ENCODE measurements around the gene XXYLT1.

Gene XXYLT1

DNA sequence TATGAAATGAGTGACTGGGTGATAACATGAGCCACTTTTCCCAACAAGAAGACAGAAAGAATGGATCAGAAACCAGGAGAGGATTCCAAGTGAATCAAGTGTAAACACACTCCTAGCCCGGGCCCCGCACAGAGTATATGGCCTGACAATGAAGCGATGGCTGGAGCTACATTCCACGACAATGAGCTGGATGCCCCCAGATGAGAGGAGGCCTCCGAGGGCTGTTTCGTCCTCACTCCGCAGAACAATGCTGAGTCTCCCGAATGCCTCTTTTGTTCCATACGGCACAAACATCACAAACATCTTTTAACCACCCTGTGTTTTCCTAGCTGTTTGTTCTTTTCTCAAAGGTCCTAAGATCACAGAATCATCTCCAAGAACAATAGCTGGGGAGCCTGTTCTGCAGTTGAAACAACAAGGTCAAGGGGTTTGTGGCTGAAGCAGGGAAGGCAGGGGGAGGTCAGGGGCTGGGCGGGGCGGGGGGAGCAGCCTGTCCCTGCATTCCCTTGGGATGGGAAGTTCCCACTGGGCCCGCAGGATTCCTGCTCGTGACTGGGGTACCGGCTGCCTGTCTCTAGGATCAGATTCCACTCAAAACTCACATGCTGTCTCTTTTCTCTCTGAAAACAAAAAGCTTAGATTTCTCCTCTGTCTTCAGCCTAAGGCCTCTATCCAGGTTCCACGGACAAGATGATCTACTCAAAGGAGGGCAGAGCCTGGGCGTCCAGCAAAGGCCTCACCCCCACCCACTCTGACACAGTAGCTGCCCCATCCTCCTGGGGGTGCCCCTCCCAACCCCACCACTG is 151.3 kb downstream of the XXYLT1 start:
- H2AFZ ChIP-seq (ENCODE audit: low read length) = no peak overlapping the region
- H3F3A ChIP-seq (ENCODE audit: insufficient read depth, low read length) = no peaks in the 10 kb centered on the region
- TF ChIP-seq EZH2 (IDR thresholded peaks at IDR 0.05; ENCODE audit: borderline replicate concordance, low read length) = no peak
- TF ChIP-seq, protein P1, sequence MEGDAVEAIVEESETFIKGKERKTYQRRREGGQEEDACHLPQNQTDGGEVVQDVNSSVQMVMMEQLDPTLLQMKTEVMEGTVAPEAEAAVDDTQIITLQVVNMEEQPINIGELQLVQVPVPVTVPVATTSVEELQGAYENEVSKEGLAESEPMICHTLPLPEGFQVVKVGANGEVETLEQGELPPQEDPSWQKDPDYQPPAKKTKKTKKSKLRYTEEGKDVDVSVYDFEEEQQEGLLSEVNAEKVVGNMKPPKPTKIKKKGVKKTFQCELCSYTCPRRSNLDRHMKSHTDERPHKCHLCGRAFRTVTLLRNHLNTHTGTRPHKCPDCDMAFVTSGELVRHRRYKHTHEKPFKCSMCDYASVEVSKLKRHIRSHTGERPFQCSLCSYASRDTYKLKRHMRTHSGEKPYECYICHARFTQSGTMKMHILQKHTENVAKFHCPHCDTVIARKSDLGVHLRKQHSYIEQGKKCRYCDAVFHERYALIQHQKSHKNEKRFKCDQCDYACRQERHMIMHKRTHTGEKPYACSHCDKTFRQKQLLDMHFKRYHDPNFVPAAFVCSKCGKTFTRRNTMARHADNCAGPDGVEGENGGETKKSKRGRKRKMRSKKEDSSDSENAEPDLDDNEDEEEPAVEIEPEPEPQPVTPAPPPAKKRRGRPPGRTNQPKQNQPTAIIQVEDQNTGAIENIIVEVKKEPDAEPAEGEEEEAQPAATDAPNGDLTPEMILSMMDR (IDR thresholded peaks at IDR 0.05; ENCODE audit: low read length) = no peak
- H3K27me3 ChIP-seq (ENCODE audit: insufficient read depth, low read length) = 0 out of 2 replicates have a peak, but pooled peaks cover 2% of the 10 kb centered on the region
- no peak overlapping the region for H3K4me3 ChIP-seq (ENCODE audit: low read depth, low read length, poor library complexity, severe bottlenecking)
- no peaks in the 10 kb centered on the region for H3K9me3 ChIP-seq (ENCODE audit: low read length)
- H3K4me1 ChIP-seq (ENCODE audit: insufficient read depth, low read length, severe bottlenecking) = no peaks in the 10 kb centered on the region
- H4K20me1 ChIP-seq (ENCODE audit: insufficient read depth, low read length) = no peaks in the 10 kb centered on the region
- no peak overlapping the region for H3K4me2 ChIP-seq (ENCODE audit: low read length)
- no peaks in the 10 kb centered on the region for H3K36me3 ChIP-seq (ENCODE audit: insufficient read depth, low read length)
- no peaks in the 10 kb centered on the region for H3K9me2 ChIP-seq (ENCODE audit: low read depth, low read length)
- H3K27ac ChIP-seq (ENCODE audit: low read depth, low read length, poor library complexity, severe bottlenecking) = no peak overlapping the region
- H3K9ac ChIP-seq (ENCODE audit: low read length) = no peak overlapping the region
- no peaks in the 10 kb centered on the region for H3K79me2 ChIP-seq (ENCODE audit: insufficient read depth, low read length)

DNA sequence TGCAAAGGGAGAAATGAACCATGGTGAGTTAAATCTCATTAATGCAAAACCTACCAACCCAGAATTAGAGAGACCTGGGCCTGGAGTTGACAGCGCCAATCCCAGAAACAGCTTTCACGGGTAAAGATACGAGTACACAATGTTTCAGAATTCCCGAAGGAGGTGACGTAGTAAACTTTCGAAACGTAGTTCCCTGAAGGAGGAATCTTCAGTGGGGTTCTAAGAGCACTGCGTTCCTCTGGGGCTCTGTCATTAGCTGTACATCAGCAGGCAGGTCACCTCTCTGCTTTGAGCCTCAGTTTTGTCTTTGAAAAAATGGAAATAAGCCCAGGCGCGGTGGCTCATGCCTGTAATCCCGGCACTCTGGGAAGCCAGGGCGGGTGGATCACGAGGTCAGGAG is 152.3 kb downstream of the XXYLT1 start:
- H3K36me3 ChIP-seq (ENCODE audit: insufficient read depth, low read length) = no peaks in the 10 kb centered on the region
- no peaks in the 10 kb centered on the region for H3K4me1 ChIP-seq (ENCODE audit: insufficient read depth, low read length, severe bottlenecking)
- H3K4me2 ChIP-seq (ENCODE audit: low read length) = no peak overlapping the region
- H2AFZ ChIP-seq (ENCODE audit: low read length) = no peak overlapping the region
- TF ChIP-seq EZH2 (IDR thresholded peaks at IDR 0.05; ENCODE audit: borderline replicate concordance, low read length) = no peak
- TF ChIP-seq, protein P1 (IDR thresholded peaks at IDR 0.05; ENCODE audit: low read length) = no peak
- H3F3A ChIP-seq (ENCODE audit: insufficient read depth, low read length) = no peaks in the 10 kb centered on the region
- H3K4me3 ChIP-seq (ENCODE audit: low read depth, low read length, poor library complexity, severe bottlenecking) = no peak overlapping the region
- H3K79me2 ChIP-seq (ENCODE audit: insufficient read depth, low read length) = no peaks in the 10 kb centered on the region
- H3K9me3 ChIP-seq (ENCODE audit: low read length) = no peaks in the 10 kb centered on the region
- H4K20me1 ChIP-seq (ENCODE audit: insufficient read depth, low read length) = no peaks in the 10 kb centered on the region
- no peak overlapping the region for H3K27ac ChIP-seq (ENCODE audit: low read depth, low read length, poor library complexity, severe bottlenecking)
- no peaks in the 10 kb centered on the region for H3K9me2 ChIP-seq (ENCODE audit: low read depth, low read length)
- H3K9ac ChIP-seq (ENCODE audit: low read length) = no peak overlapping the region
- 0 out of 2 replicates have a peak, but pooled peaks cover 2% of the 10 kb centered on the region for H3K27me3 ChIP-seq (ENCODE audit: insufficient read depth, low read length)

DNA sequence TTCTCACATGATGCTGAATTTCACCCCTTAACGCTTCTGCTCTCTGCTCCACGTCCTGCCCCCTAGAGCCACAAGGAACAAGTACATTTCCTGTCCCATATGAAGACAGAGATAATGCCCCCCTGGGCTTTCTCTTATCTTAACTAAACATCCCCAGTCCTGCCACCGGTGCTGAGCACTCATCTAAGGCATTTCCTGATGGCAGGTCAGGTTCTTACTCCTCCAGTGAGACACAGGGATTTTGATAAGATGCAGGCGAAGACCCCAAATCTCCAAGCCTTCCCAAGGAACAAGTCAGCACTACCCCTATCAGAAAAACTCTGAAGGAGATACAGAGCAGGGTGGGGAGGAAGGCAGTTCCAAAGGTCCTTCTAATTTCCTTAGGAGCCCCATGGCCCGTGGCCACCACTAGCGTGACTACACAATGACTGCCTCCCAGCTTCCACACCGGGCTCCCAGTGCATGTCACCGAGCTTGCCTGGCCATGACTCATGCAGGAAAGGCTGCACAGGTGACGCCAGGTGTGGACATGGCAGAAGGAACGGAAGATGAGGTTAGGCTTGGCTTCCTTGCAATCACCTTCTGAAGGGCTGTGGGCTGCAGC is 152.9 kb downstream of the XXYLT1 start:
- H3K79me2 ChIP-seq (ENCODE audit: insufficient read depth, low read length) = no peaks in the 10 kb centered on the region
- H3K4me3 ChIP-seq (ENCODE audit: low read depth, low read length, poor library complexity, severe bottlenecking) = no peak overlapping the region
- no peaks in the 10 kb centered on the region for H4K20me1 ChIP-seq (ENCODE audit: insufficient read depth, low read length)
- no peaks in the 10 kb centered on the region for H3K9me3 ChIP-seq (ENCODE audit: low read length)
- TF ChIP-seq EZH2 (IDR thresholded peaks at IDR 0.05; ENCODE audit: borderline replicate concordance, low read length) = no peak
- TF ChIP-seq, protein P1 (IDR thresholded peaks at IDR 0.05; ENCODE audit: low read length) = peak; percentile 37; the same call in 1 of the 2 replicates
- no peak overlapping the region for H3K4me2 ChIP-seq (ENCODE audit: low read length)
- no peak overlapping the region for H2AFZ ChIP-seq (ENCODE audit: low read length)
- 0 out of 2 replicates have a peak, but pooled peaks cover 2% of the 10 kb centered on the region for H3K27me3 ChIP-seq (ENCODE audit: insufficient read depth, low read length)
- H3K4me1 ChIP-seq (ENCODE audit: insufficient read depth, low read length, severe bottlenecking) = no peaks in the 10 kb centered on the region
- no peaks in the 10 kb centered on the region for H3F3A ChIP-seq (ENCODE audit: insufficient read depth, low read length)
- H3K9ac ChIP-seq (ENCODE audit: low read length) = no peak overlapping the region
- no peaks in the 10 kb centered on the region for H3K36me3 ChIP-seq (ENCODE audit: insufficient read depth, low read length)
- no peaks in the 10 kb centered on the region for H3K9me2 ChIP-seq (ENCODE audit: low read depth, low read length)
- H3K27ac ChIP-seq (ENCODE audit: low read depth, low read length, poor library complexity, severe bottlenecking) = no peak overlapping the region
